ENCODE data around the gene ZDHHC8.
A peak's percentile ranks its signal among the peaks of the same experiment; 100 is the strongest.

Gene ZDHHC8

GRCh38 chr22:20095521-20095920, 36.1 kb upstream of the ZDHHC8 start:
- DNase-seq (ENCODE audit: low read depth): no peak

GRCh38 chr22:20096574-20097420, 34.8 kb upstream of the ZDHHC8 start:
- DNase-seq (ENCODE audit: low read depth): no peak

- DNase-seq (ENCODE audit: low read depth): no peak
These were observed 32.4 kb upstream of the ZDHHC8 start for GRCh38 chr22:20099099-20099711.

GRCh38 chr22:20101638-20102037, 30.0 kb upstream of the ZDHHC8 start:
- no peak for DNase-seq (ENCODE audit: low read depth)

- no peak for DNase-seq (ENCODE audit: low read depth)
These were observed 29.3 kb upstream of the ZDHHC8 start for GRCh38 chr22:20102203-20102780.

- DNase-seq (ENCODE audit: low read depth): no peak
These were observed 26.0 kb upstream of the ZDHHC8 start for GRCh38 chr22:20105456-20106204.

- DNase-seq (ENCODE audit: low read depth): no peak
These were observed 25.3 kb upstream of the ZDHHC8 start for GRCh38 chr22:20106205-20106848.

- no peak for DNase-seq (ENCODE audit: low read depth)
These were observed 24.8 kb upstream of the ZDHHC8 start for GRCh38 chr22:20106849-20107237.

- DNase-seq (ENCODE audit: low read depth): no peak
These were observed 24.1 kb upstream of the ZDHHC8 start for GRCh38 chr22:20107471-20107901.

GRCh38 chr22:20107951-20108756, 23.4 kb upstream of the ZDHHC8 start:
- no peak for DNase-seq (ENCODE audit: low read depth)

GRCh38 chr22:20108757-20109230, 22.8 kb upstream of the ZDHHC8 start:
- no peak for DNase-seq (ENCODE audit: low read depth)

GRCh38 chr22:20109411-20110358, 21.9 kb upstream of the ZDHHC8 start:
- DNase-seq (ENCODE audit: low read depth): no peak

- DNase-seq (ENCODE audit: low read depth): no peak
These were observed 21.1 kb upstream of the ZDHHC8 start for GRCh38 chr22:20110359-20110985.

- peak; percentile 13 for DNase-seq (ENCODE audit: low read depth)
These were observed 20.4 kb upstream of the ZDHHC8 start for GRCh38 chr22:20111045-20111688.

- DNase-seq (ENCODE audit: low read depth): no peak
These were observed 19.6 kb upstream of the ZDHHC8 start for GRCh38 chr22:20111689-20112622.

- DNase-seq (ENCODE audit: low read depth): no peak
These were observed 18.7 kb upstream of the ZDHHC8 start for GRCh38 chr22:20112623-20113511.

Data from amniotic epithelial cell (primary cell).